Measurements from ENCODE around the gene EIF5A.

GRCh38 chr17:7352503-7352889, 45.1 kb downstream of the EIF5A start:
- TF ChIP-seq POLR2A (IDR thresholded peaks at IDR 0.05) (no peak), CTCF (IDR thresholded peaks at IDR 0.05) (peak in 1 of 4 donors; percentile 35)
